Measurements from ENCODE around the gene TTC38.

TTC38 gene

DNA sequence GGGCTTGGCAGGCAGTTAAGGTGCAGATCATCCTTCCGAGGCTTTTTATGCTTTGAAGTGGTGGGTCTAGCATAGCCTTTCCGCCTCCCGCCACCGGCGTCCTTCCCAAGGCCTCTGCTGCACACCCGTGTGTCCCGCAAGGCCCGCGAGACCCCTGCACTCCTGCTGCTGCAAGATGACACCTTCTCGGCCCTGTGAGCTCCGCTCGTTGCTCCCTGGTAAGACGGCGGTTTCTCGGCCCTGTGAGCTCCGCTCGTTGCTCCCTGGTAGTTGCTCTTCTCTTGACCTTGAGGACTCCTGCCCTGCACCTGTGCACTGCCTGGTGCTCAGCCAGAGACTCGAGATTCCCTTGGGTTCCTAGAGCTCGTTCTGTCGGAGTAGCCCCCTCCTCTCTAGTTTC is 49.8 kb downstream of the TTC38 start:
- H3K9me3 ChIP-seq (ENCODE audit: insufficient read depth, low read length), result no peaks in the 10 kb centered on the region
- peaks cover 5% of the 10 kb centered on the region; the same call in 1 of the 2 replicates for H4K20me1 ChIP-seq (ENCODE audit: insufficient read depth, low read length)
- no peak overlapping the region for H3K9ac ChIP-seq (ENCODE audit: low read length)
- H3K4me2 ChIP-seq (ENCODE audit: low read length), result no peak overlapping the region
- peaks cover 5% of the 10 kb centered on the region for H3K4me1 ChIP-seq (ENCODE audit: low read length)
- peaks cover 34% of the 10 kb centered on the region; the same call in 1 of the 2 replicates for H3K79me2 ChIP-seq (ENCODE audit: low read length)
- H3K27me3 ChIP-seq (ENCODE audit: low read depth, low read length), result no peaks in the 10 kb centered on the region
- no peak overlapping the region for H3K4me3 ChIP-seq (ENCODE audit: low read length)
- no peak overlapping the region for H2AFZ ChIP-seq (ENCODE audit: low read depth, low read length)
- TF ChIP-seq, protein P1, sequence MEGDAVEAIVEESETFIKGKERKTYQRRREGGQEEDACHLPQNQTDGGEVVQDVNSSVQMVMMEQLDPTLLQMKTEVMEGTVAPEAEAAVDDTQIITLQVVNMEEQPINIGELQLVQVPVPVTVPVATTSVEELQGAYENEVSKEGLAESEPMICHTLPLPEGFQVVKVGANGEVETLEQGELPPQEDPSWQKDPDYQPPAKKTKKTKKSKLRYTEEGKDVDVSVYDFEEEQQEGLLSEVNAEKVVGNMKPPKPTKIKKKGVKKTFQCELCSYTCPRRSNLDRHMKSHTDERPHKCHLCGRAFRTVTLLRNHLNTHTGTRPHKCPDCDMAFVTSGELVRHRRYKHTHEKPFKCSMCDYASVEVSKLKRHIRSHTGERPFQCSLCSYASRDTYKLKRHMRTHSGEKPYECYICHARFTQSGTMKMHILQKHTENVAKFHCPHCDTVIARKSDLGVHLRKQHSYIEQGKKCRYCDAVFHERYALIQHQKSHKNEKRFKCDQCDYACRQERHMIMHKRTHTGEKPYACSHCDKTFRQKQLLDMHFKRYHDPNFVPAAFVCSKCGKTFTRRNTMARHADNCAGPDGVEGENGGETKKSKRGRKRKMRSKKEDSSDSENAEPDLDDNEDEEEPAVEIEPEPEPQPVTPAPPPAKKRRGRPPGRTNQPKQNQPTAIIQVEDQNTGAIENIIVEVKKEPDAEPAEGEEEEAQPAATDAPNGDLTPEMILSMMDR (IDR thresholded peaks at IDR 0.05; ENCODE audit: low read depth, low read length), result no peak
- TF ChIP-seq EZH2phosphoT487 (IDR thresholded peaks at IDR 0.05; ENCODE audit: low read depth), result no peak
- peaks cover 70% of the 10 kb centered on the region for H3K36me3 ChIP-seq (replicated peaks; ENCODE audit: low read depth, low read length)
- no peak overlapping the region for H3K27ac ChIP-seq (ENCODE audit: low read length)

DNA sequence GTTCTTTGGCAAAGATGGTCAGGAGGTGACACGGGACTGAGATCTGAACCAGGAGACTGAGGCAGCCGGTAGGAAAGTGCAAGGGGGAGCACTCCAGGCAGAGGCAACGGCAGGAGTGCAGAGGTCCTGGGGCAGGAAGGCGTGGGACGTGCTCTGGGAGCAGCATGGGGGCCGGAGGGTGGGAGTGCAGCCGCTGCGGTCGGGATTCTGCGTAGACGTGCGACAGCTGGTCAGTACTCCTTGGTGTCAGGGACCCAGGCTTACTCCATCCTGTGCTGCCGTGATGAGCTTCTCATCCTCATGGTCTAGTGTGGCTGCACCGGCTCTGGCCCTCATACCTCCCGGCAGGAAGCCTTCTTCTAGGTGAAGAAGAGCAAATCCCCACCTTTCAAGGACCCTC is 50.8 kb downstream of the TTC38 start:
- Histone ChIP-seq H3K9me3 (ENCODE audit: insufficient read depth, low read length) (no peaks in the 10 kb centered on the region), H3K36me3 (replicated peaks; ENCODE audit: low read depth, low read length) (peaks cover 78% of the 10 kb centered on the region), H3K27ac (ENCODE audit: low read length) (no peak overlapping the region), H3K9ac (ENCODE audit: low read length) (no peak overlapping the region), H3K79me2 (ENCODE audit: low read length) (peaks cover 34% of the 10 kb centered on the region; the same call in 1 of the 2 replicates), H3K27me3 (ENCODE audit: low read depth, low read length) (no peaks in the 10 kb centered on the region), H3K4me2 (ENCODE audit: low read length) (no peak overlapping the region), H3K4me3 (ENCODE audit: low read length) (no peak overlapping the region), H3K4me1 (ENCODE audit: low read length) (peaks cover 14% of the 10 kb centered on the region), H2AFZ (ENCODE audit: low read depth, low read length) (no peak overlapping the region), H4K20me1 (ENCODE audit: insufficient read depth, low read length) (peaks cover 6% of the 10 kb centered on the region; the same call in 1 of the 2 replicates)
- no peak for TF ChIP-seq EZH2phosphoT487 (IDR thresholded peaks at IDR 0.05; ENCODE audit: low read depth)
- TF ChIP-seq, protein P1 (IDR thresholded peaks at IDR 0.05; ENCODE audit: low read depth, low read length), result no peak

DNA sequence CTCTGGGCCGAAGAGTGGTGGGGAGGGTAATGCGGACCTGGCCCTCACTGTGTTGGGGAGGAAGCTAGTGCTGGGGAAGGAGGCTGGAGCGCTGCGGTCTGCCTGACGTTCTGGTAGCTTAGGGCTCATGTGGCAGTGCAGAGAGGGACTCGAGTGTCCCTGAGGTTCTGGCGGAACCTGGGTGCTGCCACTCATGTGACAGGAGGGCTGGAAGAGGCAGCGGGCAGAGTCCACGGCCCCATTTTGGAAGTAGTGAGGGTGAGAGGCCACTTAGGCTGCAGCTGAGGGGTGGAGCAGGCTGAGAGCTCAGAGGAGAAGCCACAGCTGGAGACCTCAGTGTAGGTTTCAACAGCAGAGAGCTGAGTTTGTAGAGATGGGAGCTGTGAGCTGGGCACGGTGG is 51.5 kb downstream of the TTC38 start:
- peaks cover 14% of the 10 kb centered on the region for H3K4me1 ChIP-seq (ENCODE audit: low read length)
- H3K9me3 ChIP-seq (ENCODE audit: insufficient read depth, low read length), result no peaks in the 10 kb centered on the region
- no peak overlapping the region for H3K4me3 ChIP-seq (ENCODE audit: low read length)
- no peak overlapping the region for H2AFZ ChIP-seq (ENCODE audit: low read depth, low read length)
- H3K36me3 ChIP-seq (replicated peaks; ENCODE audit: low read depth, low read length), result peaks cover 77% of the 10 kb centered on the region
- H4K20me1 ChIP-seq (ENCODE audit: insufficient read depth, low read length), result peaks cover 6% of the 10 kb centered on the region; the same call in 1 of the 2 replicates
- H3K4me2 ChIP-seq (ENCODE audit: low read length), result no peak overlapping the region
- no peaks in the 10 kb centered on the region for H3K27me3 ChIP-seq (ENCODE audit: low read depth, low read length)
- no peak overlapping the region for H3K9ac ChIP-seq (ENCODE audit: low read length)
- TF ChIP-seq EZH2phosphoT487 (IDR thresholded peaks at IDR 0.05; ENCODE audit: low read depth), result no peak
- peaks cover 34% of the 10 kb centered on the region; the same call in 1 of the 2 replicates for H3K79me2 ChIP-seq (ENCODE audit: low read length)
- no peak overlapping the region for H3K27ac ChIP-seq (ENCODE audit: low read length)

DNA sequence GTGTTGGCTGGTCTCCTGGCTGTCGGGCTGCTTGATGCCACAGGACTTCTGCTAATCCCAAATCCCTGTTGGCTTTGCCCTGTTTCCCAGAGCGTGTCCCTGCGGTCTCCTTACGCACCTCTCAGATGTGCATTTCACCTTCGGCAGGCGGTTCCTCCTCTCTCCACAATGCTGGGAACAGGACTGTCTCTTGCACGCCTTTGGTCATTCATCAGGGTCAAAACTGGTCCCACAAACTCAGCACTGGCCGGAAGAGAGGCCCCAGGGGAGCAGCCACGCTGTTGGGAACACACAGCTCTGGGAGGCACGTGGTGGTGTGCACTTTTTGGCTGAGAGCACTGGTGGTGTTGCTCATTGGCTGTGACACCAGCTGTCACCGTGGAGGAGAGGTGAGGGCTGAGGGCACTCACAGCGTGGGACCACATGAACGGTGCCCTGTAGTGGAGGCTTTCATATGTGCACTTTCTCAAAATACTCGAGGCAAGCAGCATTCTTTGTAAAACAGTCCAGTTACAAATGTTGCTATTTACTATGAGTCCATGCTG is 52.4 kb downstream of the TTC38 start:
- H3K79me2 ChIP-seq (ENCODE audit: low read length), result peaks cover 34% of the 10 kb centered on the region; the same call in 1 of the 2 replicates
- peaks cover 14% of the 10 kb centered on the region for H3K4me1 ChIP-seq (ENCODE audit: low read length)
- no peaks in the 10 kb centered on the region for H3K9me3 ChIP-seq (ENCODE audit: insufficient read depth, low read length)
- no peak overlapping the region for H2AFZ ChIP-seq (ENCODE audit: low read depth, low read length)
- H3K27ac ChIP-seq (ENCODE audit: low read length), result no peak overlapping the region
- H3K4me2 ChIP-seq (ENCODE audit: low read length), result no peak overlapping the region
- no peak overlapping the region for H3K9ac ChIP-seq (ENCODE audit: low read length)
- TF ChIP-seq, protein P1 (IDR thresholded peaks at IDR 0.05; ENCODE audit: low read depth, low read length), result no peak
- no peak for TF ChIP-seq EZH2phosphoT487 (IDR thresholded peaks at IDR 0.05; ENCODE audit: low read depth)
- H4K20me1 ChIP-seq (ENCODE audit: insufficient read depth, low read length), result peaks cover 6% of the 10 kb centered on the region; the same call in 1 of the 2 replicates
- H3K4me3 ChIP-seq (ENCODE audit: low read length), result no peak overlapping the region
- peaks cover 78% of the 10 kb centered on the region for H3K36me3 ChIP-seq (replicated peaks; ENCODE audit: low read depth, low read length)
- H3K27me3 ChIP-seq (ENCODE audit: low read depth, low read length), result no peaks in the 10 kb centered on the region

Measured in OCI-LY3 (cell line).